NCI-H345 (cell line): Measurements from ENCODE around the gene IRF2.

Source experiments
- DNase-seq: peaks from one replicate; lab custom pipeline; 2025; lab: John Stamatoyannopoulos, UW

IRF2 gene

DNA sequence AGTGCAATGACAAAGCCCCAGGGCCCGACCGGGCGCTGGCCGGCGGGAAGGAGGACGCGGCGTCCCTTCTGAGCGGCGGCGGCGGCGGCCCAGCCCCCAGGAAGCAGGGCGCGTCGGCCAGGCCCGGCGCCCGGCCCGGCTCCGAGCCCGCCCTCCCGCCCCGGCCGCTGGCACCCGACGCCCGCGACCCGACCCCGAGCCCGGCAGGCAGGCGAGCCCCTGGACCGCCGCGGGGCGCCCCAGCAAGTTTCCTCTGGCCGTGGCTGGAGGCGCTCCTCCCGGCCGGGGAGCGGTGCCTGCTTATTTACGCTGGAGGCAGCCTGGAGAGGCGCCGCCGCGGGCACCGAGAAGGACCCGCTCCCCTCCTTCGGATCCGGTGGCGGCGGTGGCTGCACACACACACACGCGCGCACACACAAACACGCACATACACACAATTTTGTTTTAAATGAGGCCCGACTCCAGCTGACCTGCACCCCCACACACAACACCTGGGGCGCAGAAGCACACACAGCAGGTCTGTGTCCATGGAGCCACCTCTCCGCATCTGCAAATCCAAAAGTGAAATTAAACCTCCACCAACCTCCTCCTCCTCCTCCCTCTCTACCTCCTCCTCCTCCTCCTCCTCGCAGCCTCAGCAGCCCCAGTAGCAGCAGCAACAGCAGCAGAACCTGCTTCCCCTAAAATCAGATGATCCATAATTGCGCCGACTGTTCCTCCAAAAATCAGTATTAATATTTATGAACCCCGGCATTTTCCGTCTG is 669 bp downstream of the IRF2 start:
- DNase-seq = no peak

DNA sequence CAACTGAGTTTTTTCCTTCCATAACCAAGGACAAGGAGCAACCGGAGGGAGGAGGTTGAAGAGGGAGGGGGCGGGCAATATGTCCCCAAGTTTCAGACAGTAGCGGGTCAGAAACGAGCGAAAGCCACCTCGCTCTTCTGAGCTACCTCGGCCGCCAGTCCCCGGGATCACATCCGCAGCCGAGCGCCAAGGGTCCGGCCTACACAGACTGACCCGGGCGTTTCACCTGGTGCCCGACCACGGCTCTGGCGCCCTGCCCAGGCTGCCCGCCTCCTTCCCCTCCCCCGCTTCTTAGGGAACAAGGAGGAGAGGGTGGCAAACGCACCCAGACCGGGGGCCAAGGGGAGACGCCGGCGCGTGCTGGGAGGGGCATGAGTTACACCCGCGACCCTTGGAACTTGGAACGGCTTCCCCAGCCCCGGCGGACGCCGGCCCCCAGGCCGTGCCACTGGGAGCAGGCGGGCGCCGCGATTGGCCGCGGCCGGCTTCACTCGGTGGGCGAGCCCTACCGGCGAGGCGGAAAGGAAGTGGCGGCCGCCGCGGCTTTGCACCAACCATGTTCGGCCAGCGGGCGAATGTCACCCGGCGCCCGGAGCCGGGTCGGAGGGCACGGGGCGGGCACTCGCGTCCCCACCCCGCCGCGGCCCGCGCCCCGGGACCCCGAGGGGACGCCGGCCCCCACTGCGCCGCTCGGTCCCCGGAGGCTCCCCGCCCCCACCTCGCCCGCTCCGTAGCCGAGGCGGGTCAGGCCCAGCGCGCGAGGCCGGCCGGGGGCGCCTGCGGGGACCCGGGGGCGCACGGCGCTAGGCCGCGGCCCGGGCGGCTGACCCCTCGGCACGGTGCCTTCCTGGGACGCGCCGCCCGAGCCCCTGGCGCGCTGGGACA is 1.5 kb downstream of the IRF2 start:
- peak; percentile 17 for DNase-seq

DNA sequence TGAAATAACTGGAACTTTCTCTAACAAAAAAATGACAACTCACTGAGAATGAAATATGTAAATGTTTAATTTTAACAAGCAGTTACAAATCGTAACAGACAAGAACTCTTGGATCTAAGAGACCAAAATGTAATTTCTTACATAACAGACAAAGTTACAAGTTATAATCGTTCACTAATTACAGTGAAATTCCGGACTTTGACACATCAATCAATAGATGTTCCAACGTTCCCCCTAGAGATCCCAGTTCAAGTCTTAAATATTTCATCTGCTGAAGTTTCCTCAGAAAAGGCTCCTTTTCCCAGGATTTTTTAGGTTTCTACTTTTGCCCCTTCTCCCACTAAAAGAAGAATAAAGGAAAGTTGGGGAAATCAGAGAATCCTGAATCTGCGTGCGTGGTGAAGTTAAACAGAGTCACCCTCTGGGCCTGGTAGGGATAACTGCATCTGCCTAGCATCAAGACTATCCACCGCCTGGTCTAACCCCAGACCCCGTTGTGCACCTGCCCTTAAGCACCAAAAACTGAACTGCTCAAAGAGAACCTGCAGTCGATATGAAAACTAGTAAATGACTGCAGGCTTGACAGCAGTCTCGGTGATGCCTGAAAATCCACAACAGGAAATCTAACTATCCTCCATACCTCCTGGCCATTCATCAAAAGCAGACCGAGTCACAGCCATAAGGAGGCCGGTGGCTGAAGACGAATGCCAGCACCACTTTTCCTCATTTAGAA is 2.3 kb downstream of the IRF2 start:
- DNase-seq = peak; percentile 18

DNA sequence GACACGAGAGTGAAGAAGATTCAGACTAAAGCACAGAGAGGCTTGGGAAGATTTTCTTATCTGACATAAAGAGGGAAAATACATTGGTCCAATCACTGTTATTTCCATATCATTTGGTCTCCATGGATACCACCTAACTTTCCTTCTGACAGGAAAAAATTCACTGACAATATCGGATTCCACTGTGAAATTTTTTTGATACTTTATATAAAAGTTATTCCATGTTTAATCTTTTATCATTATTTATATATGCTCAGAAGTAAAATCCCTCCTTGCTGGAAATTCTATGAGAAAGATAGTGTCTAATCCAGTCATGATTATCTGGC is 3.6 kb downstream of the IRF2 start:
- DNase-seq = no peak

DNA sequence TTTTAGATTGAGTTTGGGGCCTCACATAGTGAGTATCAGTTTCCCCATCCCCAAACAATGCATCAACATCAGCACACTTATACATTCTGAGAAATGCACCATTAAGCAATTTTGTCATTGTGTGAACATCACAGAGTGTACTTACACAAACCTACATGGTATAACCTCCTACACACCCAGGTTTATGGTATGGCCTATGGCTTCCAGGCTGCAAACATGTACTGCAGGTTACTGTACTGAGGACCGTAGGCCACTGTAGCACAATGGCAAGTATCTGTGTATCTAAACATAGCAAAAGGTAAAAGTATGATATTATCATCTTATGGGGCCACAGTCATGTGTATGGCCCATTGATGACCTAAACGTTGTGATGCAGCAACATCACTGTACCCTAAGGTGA is 7.7 kb downstream of the IRF2 start:
- no peak for DNase-seq

DNA sequence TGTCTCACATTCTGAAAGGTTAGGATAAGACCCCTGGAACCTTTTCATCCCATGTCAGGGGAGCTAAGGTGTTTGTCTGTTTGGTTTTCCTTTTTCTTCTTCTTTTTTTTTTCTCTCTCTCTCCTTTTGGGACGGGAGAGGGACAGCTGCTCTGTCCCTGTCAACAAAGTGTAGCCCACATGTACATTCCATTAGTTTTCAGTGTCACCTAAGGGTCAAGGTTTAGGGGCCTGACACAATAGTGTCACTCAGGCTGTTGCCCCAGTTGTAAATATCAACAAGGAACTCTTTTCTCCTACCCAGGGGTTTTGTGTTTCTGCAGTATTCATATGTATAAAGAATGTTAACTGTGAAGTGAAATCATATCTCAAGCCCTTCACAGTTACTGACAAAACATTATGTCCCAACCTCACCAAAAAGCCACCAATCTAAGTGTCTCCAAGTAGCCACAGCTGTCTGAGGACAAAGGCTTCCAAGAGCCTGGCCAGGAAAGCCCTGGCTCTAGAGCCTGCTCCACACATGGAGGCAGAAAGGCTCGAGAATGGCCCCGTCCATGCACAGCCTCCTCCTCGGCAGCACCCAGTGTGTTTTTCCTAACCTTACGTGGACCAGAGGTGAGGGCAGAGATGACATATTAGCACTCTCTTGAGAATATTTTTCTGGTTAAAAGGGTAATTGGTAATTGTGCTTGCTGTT is 9.4 kb downstream of the IRF2 start:
- DNase-seq = no peak

DNA sequence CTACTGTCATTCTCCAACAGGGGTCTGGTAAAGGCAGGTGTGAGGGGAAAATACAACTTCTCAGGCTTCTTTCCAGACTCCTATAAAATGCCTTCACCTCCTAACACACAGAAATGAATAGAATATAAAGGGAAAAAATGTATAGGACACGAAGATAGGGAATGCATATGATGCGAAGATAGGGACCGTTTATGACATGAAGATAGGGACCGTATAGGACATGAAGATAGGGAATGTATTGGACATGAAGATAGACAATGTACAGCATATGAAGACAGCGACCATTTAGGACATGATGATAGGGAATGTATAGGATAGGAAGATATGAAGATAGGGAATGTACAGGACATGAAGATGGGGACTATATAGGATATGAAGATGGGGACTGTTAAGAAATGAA is 10.5 kb downstream of the IRF2 start:
- DNase-seq = no peak

DNA sequence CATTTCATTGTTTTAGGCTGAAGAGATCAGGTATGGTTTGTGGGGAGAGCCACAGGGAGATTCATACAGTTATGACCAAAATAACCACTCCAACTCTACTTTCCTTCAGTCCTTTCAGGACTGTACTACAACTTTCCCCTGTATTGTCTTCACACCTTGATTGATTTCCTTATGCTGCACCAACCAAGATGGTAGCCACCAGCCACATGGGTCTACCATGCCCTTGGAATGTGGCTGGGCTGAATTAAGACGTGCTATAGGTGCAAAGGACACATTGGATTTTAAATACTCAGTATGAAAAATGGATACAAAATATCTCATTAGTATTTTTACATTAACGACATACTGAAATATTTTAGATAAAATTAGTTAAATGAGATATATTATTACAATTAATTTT is 11.2 kb downstream of the IRF2 start:
- DNase-seq = no peak

DNA sequence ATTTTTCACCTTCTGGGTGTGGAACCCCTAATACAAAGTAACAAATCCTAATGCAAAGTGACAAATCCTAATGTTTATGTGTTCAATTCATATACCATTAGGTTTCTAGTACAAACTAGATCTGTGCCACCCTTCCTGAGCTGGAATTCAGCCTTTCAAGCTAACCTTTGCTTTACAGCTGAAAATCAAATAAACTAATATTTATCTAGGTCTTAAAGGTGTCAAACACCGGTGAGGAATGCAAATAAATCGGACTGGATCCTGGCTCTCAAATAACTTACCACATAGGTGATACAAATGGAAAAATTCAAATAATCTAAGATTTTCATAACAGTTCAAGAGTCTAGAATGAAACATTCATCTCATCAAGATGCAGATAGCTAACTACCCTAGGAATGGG is 11.6 kb downstream of the IRF2 start:
- no peak for DNase-seq

DNA sequence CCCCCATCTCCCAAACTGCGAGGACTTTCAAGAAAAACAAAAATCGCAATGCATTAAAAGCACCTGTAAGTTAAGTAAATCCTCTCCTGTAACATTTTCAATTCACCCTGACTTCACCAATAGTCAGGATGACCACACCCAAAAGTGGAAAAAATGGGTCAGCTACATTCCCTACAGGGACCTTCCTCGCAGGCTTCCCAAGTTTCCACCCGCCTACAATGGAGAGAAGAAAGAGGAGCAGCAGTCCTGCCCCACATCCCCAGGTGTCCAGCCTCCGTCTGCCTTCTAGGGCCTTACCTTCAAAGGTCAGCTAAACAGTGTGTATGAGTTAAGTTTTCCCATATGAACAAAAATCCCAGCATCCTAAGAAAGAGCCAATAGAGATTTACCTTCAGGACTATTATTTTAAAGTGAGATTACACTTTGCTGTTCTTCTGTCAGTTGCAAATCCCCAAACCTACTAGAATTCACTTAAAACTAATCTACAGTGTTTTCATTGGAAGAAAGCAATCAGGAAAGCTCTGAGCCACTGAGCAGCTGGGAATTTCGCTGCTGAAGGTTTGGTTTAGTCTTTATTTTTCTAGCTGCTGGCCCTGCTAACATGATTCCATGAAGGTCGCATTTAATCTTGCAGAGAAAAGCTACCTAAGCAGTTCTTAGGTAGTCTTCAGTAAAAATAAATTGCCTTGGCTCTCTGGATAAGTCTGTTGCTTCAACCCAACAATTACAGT is 12.5 kb downstream of the IRF2 start:
- no peak for DNase-seq

DNA sequence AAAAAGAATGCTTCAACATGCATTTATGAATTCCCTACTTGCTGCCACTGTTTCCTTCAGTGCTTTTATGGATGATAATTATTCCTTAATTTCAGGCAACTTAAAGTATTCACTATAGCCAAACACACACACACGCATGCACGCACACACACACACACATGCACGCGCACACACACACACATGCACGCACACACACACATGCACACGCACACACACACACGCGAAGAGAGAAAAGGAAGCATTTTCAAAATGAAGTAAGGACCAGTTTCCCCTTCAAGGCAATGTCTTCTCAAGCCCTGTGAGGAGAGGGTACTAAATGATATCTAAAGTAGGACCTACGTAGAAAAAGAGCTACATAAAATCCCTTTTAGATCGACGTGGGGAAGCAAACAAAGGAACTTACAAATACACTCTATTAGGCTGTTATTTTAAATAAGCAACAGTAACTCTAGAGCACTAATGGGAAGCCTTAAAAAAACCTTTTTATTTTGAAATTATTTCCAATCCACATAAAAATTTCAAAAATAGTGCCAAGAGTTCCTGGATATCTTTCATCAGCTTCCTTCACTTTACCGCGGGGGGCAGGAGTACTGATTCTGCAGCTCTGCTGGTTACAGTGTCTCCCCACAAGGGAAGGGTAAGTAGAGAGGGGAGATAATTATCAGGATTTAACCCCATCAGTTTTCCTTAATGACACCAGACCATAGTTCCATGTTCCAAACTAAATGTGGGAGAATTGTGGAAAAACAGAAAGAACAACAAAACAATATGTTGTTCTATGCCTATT is 13.7 kb downstream of the IRF2 start:
- DNase-seq = no peak

DNA sequence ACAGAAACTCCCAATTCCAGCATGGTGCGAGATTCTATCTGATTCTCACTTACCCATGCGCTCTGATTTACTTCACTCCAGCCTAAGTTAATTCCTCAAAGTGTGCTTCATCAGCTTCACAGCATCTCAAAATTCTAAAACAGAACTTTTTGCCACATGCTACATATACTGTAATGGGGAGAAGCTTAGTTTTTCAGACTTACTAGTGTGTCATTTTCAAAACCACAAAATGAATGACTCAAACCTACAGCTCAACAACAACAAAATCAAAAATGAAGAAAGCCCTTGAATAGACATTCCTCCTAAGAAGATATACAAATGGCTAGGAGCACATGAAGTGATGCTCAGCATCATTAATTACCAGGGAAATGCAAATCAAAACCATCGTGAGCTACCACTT is 14.9 kb downstream of the IRF2 start:
- no peak for DNase-seq

DNA sequence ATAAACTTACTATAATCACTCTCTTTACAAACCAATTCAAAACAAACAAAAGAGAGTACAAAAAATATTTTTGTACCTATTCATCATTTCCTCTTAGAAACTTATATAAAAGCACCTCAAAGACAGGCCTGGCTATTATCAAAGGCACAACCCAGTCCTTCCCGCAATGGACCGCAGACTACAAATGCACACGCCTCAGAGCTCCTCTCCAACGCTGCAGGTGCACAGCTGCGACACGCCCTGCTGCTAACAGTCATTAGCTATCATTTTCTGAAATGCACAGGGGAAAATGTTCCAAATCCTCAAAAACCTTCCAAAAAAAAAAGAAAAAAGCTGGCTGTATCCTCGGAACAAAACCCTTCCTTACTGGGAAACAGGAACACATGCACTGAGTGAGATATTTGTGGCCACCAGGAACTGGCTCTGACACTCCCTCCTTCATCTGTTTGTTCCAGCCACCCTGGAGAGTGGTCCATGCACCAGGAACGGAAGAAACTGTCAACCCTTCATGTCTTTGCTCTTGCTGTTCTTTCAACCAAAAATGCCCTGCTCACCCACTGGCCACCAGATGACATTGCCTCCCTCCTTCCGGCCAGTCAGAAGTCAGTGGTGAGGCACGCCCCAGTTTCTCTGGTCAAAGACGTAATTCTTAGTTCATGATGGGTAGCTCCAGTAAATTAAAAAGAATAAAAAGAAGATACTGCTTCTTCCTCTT is 16.7 kb downstream of the IRF2 start:
- peak; percentile 7 for DNase-seq

DNA sequence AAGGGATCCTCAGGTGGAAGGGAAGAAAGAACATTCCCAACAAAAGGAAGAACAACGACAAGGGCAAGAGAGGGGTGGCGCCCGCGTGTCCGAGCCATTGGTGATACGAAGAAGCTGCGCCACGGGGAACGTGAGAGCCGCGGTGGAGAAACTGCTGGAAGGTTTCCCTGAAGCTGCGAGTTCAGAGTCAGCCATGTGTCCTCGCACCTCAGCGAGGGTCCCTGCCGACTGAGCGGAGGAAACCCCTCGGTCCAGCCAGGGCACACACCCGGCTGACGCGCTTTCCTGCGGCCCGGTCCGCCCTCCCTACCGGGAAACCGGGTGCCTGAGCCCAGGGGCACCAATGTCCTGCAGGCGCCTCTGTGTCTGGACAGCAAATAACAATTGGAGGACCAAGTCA is 18.0 kb downstream of the IRF2 start:
- DNase-seq = no peak

DNA sequence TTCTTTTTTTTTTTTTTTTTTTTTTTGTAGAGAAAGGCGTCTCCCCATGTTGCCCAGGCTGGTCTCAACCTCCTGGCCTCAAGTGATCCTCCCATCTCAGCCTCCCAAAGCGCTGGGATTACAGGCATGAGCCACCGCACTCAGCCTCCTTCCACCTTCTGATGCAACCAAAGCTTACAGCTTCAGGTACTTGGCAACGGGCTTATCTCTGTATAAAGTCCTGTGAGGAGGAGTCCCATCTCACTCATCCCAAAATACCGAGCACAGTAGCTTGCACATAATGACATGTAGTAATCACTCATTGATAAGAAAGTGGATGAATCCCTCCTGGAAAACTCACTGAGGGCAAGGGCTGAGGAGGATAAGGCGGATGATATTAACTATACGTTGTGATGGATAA is 19.1 kb downstream of the IRF2 start:
- no peak for DNase-seq

DNA sequence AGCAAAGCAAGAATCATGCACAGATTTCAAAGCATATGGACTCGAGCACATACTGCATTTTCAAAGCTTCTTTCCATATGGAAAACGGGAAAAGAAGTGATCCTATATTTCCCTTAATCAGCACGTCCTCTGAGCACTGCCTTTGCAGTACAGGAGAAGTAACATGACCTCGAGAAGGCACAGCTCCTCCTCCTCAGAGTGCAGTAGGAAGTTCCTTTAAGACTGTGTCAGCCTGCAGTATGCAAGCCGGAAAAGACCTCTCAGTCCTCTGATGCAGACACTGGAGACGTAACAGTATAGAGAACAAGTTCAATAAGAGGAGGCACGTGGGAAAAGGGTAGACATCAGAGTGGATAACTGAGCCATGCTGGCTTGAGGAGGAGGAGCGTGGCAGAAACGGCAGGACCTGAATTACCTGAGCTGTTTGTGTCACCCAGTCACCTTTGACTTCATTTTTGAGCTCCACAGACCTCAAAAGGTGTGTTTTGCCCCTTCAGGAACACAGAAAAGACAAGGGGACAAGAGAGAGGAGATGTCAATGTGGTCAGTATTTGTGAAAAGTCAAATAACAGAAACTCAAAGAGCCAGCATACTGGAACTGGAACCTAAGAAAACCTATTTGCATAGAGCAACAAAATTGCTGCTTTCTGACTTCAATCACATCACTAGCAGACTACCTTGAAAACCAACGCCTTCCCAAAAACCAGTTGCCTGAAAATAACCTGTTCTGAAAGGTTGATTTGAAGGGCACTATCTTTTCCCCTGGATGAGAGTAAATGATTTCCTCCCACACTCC is 20.8 kb downstream of the IRF2 start:
- DNase-seq = no peak

DNA sequence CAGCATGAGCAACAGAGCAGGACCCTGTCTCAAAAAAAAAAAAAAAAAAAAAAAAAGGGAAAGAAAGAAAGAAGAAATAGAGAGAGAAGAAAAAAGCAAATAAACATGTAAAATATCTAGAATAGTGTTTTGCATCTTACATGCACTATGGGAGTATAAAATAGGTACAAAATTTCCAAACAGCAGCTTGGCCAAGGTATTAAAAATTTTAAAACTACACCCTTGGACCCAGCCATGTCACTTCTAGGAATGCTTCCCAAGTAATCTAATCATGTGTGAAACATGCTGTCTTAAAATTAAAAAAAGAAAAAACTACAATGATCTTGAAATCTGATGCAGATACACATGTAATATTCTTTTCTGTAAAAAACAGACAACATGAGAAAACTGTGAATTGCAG is 21.6 kb downstream of the IRF2 start:
- no peak for DNase-seq

DNA sequence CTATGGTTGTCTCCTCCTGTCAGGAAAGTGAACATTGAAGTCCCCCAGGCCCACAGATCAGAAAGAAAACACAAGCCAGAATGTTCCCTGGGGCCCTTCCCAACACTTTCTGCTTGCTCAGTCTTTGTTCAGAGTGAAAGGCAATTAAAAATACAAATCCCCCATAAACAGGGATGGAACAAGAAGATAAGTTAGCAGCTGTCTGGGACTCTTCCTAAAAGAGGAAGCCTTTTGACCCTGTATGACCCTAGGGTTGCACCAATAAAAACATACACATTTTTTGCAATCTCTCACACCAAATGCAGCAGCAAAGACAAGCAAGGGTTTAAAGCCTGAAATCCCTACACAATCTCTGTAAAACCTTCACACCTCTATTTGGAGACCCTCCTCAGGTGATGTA is 22.6 kb downstream of the IRF2 start:
- no peak for DNase-seq
